ENCODE measurements around the gene PLXNA3. TPM values are rescaled to one million over a fixed set of nuclear protein-coding genes. Genes with fewer than 3 reads are reported as not detected.

PLXNA3 gene
- total RNA-seq, 1 donor from 2014 or later: 108 TPM

GRCh38 chrX:154512879-154513553 is 54.9 kb downstream of the PLXNA3 start:
- no peak overlapping the region for H3K4me3 Mint-ChIP-seq (ENCODE audit: unreplicated experiment)
- H3K27me3 Mint-ChIP-seq (ENCODE audit: unreplicated experiment): no peaks in the 10 kb centered on the region

DNA sequence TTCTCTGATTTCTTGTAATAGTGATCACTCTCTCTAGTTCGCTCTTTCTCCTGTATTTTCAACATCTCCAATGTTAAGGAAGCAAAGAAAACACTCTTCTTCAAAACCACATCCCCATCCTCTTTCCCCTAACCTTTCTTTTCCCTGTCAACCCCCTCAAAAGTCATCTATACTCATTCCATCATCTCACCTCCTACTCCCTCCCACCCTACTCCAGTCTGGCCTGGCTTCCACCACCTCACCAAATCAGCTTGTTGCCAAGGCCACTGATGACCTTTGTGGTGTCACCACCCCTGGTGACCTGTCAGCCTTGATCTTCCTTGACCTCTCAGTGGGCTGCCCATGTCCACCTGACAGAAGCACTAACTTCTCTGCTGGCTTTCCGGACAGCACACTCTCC is 55.6 kb downstream of the PLXNA3 start:
- Mint-ChIP-seq H3K36me3 (ENCODE audit: unreplicated experiment) (peaks cover 9% of the 10 kb centered on the region), H3K27me3 (ENCODE audit: unreplicated experiment) (no peaks in the 10 kb centered on the region), H3K27ac (ENCODE audit: unreplicated experiment) (peak overlapping the region; percentile 47), H3K4me1 (ENCODE audit: unreplicated experiment) (peaks cover 13% of the 10 kb centered on the region), H3K4me3 (ENCODE audit: unreplicated experiment) (no peak overlapping the region), H3K9me3 (ENCODE audit: unreplicated experiment) (no peaks in the 10 kb centered on the region)
- TF ChIP-seq, protein P1, sequence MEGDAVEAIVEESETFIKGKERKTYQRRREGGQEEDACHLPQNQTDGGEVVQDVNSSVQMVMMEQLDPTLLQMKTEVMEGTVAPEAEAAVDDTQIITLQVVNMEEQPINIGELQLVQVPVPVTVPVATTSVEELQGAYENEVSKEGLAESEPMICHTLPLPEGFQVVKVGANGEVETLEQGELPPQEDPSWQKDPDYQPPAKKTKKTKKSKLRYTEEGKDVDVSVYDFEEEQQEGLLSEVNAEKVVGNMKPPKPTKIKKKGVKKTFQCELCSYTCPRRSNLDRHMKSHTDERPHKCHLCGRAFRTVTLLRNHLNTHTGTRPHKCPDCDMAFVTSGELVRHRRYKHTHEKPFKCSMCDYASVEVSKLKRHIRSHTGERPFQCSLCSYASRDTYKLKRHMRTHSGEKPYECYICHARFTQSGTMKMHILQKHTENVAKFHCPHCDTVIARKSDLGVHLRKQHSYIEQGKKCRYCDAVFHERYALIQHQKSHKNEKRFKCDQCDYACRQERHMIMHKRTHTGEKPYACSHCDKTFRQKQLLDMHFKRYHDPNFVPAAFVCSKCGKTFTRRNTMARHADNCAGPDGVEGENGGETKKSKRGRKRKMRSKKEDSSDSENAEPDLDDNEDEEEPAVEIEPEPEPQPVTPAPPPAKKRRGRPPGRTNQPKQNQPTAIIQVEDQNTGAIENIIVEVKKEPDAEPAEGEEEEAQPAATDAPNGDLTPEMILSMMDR (IDR thresholded peaks at IDR 0.05): no peak
- no peak for DNase-seq (ENCODE audit: extremely low spot score, unreplicated experiment)

More at GRCh38 chrX:154512879-154513553, 54.9 kb downstream of the PLXNA3 start:
- Mint-ChIP-seq H3K4me1 (ENCODE audit: unreplicated experiment) (peaks cover 13% of the 10 kb centered on the region), H3K9me3 (ENCODE audit: unreplicated experiment) (no peaks in the 10 kb centered on the region), H3K27ac (ENCODE audit: unreplicated experiment) (no peak overlapping the region), H3K36me3 (ENCODE audit: unreplicated experiment) (peaks cover 11% of the 10 kb centered on the region)
- TF ChIP-seq, protein P1 (IDR thresholded peaks at IDR 0.05): no peak
- no peak for DNase-seq (ENCODE audit: extremely low spot score, unreplicated experiment)

DNA sequence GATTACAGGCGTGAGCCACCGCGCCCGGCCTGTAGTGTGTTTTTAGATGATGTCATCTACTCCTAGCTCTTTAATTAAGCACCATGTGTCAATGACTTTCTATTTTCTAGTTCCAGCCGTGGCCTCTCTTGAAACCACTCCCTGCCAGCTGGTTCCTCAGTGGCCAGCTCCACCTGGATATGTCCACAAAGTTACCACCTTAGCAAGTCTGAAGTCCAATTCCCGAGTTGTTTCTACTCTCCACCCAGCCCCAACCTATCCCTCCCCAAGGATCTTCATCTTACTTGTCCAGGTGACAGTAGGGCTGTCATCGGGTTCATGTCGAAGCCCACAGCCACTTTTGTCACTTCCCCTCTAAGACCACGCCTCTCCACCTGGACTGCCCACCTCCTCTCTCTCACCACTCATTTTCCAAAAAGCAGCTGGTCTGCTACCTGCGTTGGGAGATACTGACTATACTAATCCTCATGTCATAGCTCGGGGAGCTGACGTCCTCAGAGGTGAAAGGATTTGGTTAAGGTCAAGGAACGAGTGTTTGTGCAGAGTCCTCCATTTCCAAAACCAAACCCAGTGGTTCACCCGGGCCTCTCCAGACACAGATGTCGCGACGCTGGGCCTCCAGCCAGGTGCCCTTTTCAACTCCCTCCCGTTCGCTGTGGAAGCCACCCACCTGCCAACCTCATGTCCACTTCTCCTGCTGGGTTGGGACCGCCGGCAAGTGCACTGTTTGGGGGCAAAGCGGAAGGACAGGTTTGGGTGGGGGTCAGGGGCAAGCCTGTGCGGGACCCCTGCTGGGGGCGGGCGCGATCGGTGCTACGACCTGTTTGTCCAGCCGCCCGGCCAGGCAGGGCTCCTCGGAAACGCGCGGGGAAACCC is 57.2 kb downstream of the PLXNA3 start:
- Mint-ChIP-seq H3K9me3 (ENCODE audit: unreplicated experiment) (no peaks in the 10 kb centered on the region), H3K27ac (ENCODE audit: unreplicated experiment) (peak overlapping the region; percentile 55), H3K36me3 (ENCODE audit: unreplicated experiment) (peaks cover 5% of the 10 kb centered on the region), H3K4me1 (ENCODE audit: unreplicated experiment) (peaks cover 13% of the 10 kb centered on the region), H3K4me3 (ENCODE audit: unreplicated experiment) (peak overlapping the region; percentile 78), H3K27me3 (ENCODE audit: unreplicated experiment) (no peaks in the 10 kb centered on the region)
- TF ChIP-seq, protein P1 (IDR thresholded peaks at IDR 0.05): no peak
- no peak for DNase-seq (ENCODE audit: extremely low spot score, unreplicated experiment)

DNA sequence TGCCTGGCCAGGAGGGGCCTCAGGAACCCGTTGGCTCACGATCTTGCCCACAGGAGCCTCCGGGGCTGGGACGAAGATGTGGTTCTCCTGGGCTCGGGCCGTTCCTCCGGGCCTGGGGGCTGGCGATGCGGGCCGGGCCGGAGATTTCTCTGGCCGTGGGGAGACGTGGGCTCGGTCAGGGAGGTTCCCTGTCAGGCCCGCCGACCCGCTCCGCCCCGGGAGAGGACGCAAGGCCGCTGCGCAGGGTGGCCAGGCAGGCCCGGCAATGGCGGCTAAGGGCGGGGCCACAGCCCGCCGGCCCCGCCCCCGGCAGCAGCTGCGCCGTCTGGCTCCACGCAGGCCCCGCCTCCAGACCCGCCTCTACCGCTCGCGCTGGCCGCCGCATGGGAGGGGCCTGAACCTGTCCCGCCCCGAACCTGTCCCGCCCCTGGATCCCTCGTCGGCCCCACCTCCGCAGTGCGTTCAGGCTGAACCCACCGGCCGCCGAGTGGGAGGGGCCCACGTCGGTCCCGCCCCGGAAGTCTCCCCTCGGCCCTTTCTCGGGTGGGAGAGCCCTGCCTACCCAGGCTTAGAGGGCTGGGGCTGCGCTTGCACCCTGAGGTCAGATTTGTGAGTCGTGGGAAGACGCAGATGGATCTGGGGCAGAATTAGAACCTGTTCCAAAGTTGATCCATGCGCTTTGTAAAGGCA is 58.0 kb downstream of the PLXNA3 start, which contains the start of gene FAM3A:
Gene FAM3A (minus strand): TSS at position 267 of the 690 bp plus-strand sequence. CDS start 460 bp downstream, outside the sequence.
- TF ChIP-seq, protein P1 (IDR thresholded peaks at IDR 0.05): no peak
- peaks cover 1% of the 10 kb centered on the region for H3K36me3 Mint-ChIP-seq (ENCODE audit: unreplicated experiment)
- H3K4me3 Mint-ChIP-seq (ENCODE audit: unreplicated experiment): peak within 1 kb of the TSS; percentile 78
- H3K9me3 Mint-ChIP-seq (ENCODE audit: unreplicated experiment): no peaks in the 10 kb centered on the region
- peak within 1 kb of the TSS; percentile 81 for H3K27ac Mint-ChIP-seq (ENCODE audit: unreplicated experiment)
- DNase-seq (ENCODE audit: extremely low spot score, unreplicated experiment): peak; percentile 97
- peaks cover 13% of the 10 kb centered on the region for H3K4me1 Mint-ChIP-seq (ENCODE audit: unreplicated experiment)
- H3K27me3 Mint-ChIP-seq (ENCODE audit: unreplicated experiment): no peaks in the 10 kb centered on the region

All from osteocyte (in vitro differentiated cells).